Measurements from ENCODE around the gene CACNA1G. TPM values are rescaled to one million over a fixed set of nuclear protein-coding genes. Genes with fewer than 3 reads are reported as not detected.
A peak's percentile ranks its signal among the peaks of the same experiment; 100 is the strongest.

Gene CACNA1G
- total and polyA plus RNA-seq, 9 of the 15 experiments (the other 6 are each of a cell fraction or from before 2014, with no cell fraction given): 0.01 TPM; not detected in 8

GRCh38 chr17:50630524-50631194, 70.1 kb downstream of the CACNA1G start:
- in situ Hi-C loops (cut with MboI): no loop called here
- peaks cover 0 to 40% of the 10 kb centered on the region in 2 experiments; a peak in 4 of 5 replicates for H3K4me1 ChIP-seq (replicated peaks in 1 of 2; ENCODE audit: control insufficient read depth in 2 of 2, insufficient read depth in 2 of 2, low read length in 2 of 2)
- ATAC-seq (peak; percentile 13; the same call in 1 of the 3 replicates), FAIRE-seq (no peak), DNase-seq (ENCODE audit: extremely low read depth in 1 of 4, low spot score in 3 of 4) (peak in 3 of 4 experiments; percentile 40 to 48 (median 44))
- CTCF ChIA-PET (ENCODE audit: low intra/inter-chr PET ratio): interaction anchor here (2.0 kb wide), 1 partner anchor 51 kb away, joined by 9 read pairs; no protein-coding TSS in a partner anchor
- no peak overlapping the region for H3K4me3 ChIP-seq
- no peak overlapping the region for H3K4me2 ChIP-seq (ENCODE audit: insufficient read depth, low read length)
- H3K9me1 ChIP-seq (ENCODE audit: control insufficient read depth, insufficient read depth, low read length): no peaks in the 10 kb centered on the region
- intact Hi-C loops (cut with micrococcal nuclease): no loop called here
- H3K27me3 ChIP-seq (ENCODE audit: control insufficient read depth in 2 of 2, insufficient read depth in 2 of 2, low read length in 2 of 2): peaks cover 27 to 73% of the 10 kb centered on the region in 2 experiments
- no peaks in the 10 kb centered on the region for H3K36me3 ChIP-seq (ENCODE audit: control insufficient read depth, insufficient read depth, low read length)
- BruUV-seq (replicated peaks): no TSS peak
- no peak overlapping the region for H3K27ac ChIP-seq (ENCODE audit: extremely low read depth, low read depth, low read length)
- POLR2A ChIA-PET: interaction anchor here (0.7 to 1.7 kb wide), 4 partner anchors 9 to 158 kb away, joined by 3 to 4 read pairs (median 4); no protein-coding TSS in a partner anchor
- no peaks in the 10 kb centered on the region for H4K20me1 ChIP-seq (replicated peaks; ENCODE audit: control insufficient read depth, insufficient read depth, low read length)
- no peaks in the 10 kb centered on the region for H3K79me2 ChIP-seq (ENCODE audit: control insufficient read depth, insufficient read depth, low read length)
- no peak overlapping the region for H3K9ac ChIP-seq (ENCODE audit: insufficient read depth in 1 of 2, low read depth in 2 of 2, low read length in 2 of 2)
- 18% methylated on average over 6 of the region's 7 CpGs for WGBS (ENCODE audit: insufficient coverage, low coverage, missing lambda C conversion rate)
- no peaks in the 10 kb centered on the region for H3K9me3 ChIP-seq (replicated peaks; ENCODE audit: control insufficient read depth, insufficient read depth, low read depth, low read length)
- H2AFZ ChIP-seq (ENCODE audit: low read depth, low read length): no peak overlapping the region
- no peak for TF ChIP-seq LCOR (CRISPR knock-in tag; IDR thresholded peaks at IDR 0.05)
- TF ChIP-seq XRCC5 (IDR thresholded peaks at IDR 0.05; ENCODE audit: low read depth, low read length): no peak
- TF ChIP-seq CREB3L1 (IDR thresholded peaks at IDR 0.05; ENCODE audit: borderline replicate concordance, low read depth): no peak
- TF ChIP-seq E2F3 (CRISPR knock-in tag; IDR thresholded peaks at IDR 0.05): no peak
- TF ChIP-seq MBD2 (IDR thresholded peaks at IDR 0.05; ENCODE audit: borderline replicate concordance, low read depth): no peak
- 0 out of 2 replicates have a peak, but pooled peaks have one; percentile 34 for TF ChIP-seq SMC3 (conservative IDR thresholded peaks at IDR 0.05; ENCODE audit: insufficient read depth, low read depth, low read length)
- no peak for TF ChIP-seq PRPF4 (IDR thresholded peaks at IDR 0.05; ENCODE audit: insufficient read depth, low read depth, low read length, poor library complexity, severe bottlenecking)
- no peak for TF ChIP-seq CREB1 (IDR thresholded peaks at IDR 0.05)
- TF ChIP-seq CREB1 (CRISPR knock-in tag; IDR thresholded peaks at IDR 0.05): no peak
- no peak for TF ChIP-seq CCNT2 (IDR thresholded peaks at IDR 0.05; ENCODE audit: borderline replicate concordance, extremely low read depth, insufficient read length, low read depth, low read length)
- TF ChIP-seq MYNN (IDR thresholded peaks at IDR 0.05): peak; percentile 43; the same call in 1 of the 2 replicates
- TF ChIP-seq MYNN (CRISPR knock-in tag; IDR thresholded peaks at IDR 0.05): no peak
- TF ChIP-seq RBM14 (IDR thresholded peaks at IDR 0.05; ENCODE audit: borderline replicate concordance, insufficient read depth, low read depth, low read length): no peak
- no peak for TF ChIP-seq USF1 (CRISPR knock-in tag; IDR thresholded peaks at IDR 0.05)
- no peak for TF ChIP-seq ESRRB (CRISPR knock-in tag; IDR thresholded peaks at IDR 0.05; ENCODE audit: borderline replicate concordance)
- no peak for TF ChIP-seq RB1 (IDR thresholded peaks at IDR 0.05; ENCODE audit: low read depth)
- TF ChIP-seq CTBP1 (IDR thresholded peaks at IDR 0.05; ENCODE audit: borderline replicate concordance): 0 out of 2 replicates have a peak, but pooled peaks have one; percentile 14
- no peak for TF ChIP-seq RCOR1 (IDR thresholded peaks at IDR 0.05; ENCODE audit: borderline replicate concordance in 1 of 2, low read depth in 2 of 2, low read length in 2 of 2)
- TF ChIP-seq FOXK2 (conservative IDR thresholded peaks at IDR 0.05 in 1 of 2, IDR thresholded peaks at IDR 0.05 in 1 of 2; ENCODE audit: low read depth in 2 of 2): no peak
